ENCODE results near the gene ZNF521.

DNA sequence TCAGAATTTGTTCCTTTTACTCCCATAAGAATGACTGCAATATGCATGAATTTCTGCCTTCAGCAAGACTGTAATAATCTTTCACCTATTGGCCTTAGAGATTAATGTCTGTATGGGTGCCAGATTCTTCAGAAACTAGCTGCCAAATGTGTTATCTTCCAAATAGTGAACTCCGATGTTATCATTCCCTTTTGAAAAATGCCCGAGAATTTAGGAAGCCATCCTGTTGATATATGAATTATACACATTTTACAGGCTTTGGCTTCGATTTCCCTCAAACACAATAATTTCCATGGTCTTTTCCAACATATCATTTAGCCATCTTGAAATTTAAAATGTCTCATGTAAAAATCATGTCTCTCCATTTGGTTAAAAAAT lies 101.5 kb downstream of the ZNF521 start:
- TF ChIP-seq, protein P1, sequence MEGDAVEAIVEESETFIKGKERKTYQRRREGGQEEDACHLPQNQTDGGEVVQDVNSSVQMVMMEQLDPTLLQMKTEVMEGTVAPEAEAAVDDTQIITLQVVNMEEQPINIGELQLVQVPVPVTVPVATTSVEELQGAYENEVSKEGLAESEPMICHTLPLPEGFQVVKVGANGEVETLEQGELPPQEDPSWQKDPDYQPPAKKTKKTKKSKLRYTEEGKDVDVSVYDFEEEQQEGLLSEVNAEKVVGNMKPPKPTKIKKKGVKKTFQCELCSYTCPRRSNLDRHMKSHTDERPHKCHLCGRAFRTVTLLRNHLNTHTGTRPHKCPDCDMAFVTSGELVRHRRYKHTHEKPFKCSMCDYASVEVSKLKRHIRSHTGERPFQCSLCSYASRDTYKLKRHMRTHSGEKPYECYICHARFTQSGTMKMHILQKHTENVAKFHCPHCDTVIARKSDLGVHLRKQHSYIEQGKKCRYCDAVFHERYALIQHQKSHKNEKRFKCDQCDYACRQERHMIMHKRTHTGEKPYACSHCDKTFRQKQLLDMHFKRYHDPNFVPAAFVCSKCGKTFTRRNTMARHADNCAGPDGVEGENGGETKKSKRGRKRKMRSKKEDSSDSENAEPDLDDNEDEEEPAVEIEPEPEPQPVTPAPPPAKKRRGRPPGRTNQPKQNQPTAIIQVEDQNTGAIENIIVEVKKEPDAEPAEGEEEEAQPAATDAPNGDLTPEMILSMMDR (IDR thresholded peaks at IDR 0.05) = no peak
- TF ChIP-seq POLR2A (IDR thresholded peaks at IDR 0.05) (no peak), EP300 (IDR thresholded peaks at IDR 0.05) (no peak)
